Measurements from ENCODE around the gene ARL6IP6.

ARL6IP6 gene

DNA sequence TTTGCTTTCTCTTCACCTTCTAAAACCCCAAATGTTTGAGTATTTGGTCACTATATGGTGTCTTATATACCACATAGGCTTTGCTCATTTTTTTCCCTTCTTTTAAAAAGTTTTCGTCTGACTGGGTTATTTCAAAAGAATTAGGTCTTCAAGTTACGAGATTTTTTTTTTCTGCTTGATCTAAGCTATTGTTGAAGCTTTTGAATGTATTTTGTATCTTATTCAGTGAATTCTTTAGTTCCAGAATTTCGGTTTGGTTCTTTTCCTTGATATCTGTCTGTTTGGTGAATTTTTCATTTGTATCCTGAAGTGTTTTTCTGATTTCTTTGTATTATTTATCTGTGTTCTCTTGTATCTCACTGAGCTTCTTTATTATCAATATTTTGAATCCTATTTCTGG is 93.5 kb downstream of the ARL6IP6 start:
- DNase-seq = no peak

All from GOT3 (cell line).